NCI-H1930 (cell line): ENCODE results near the gene NUP93.

Experiments
- DNase-seq, 2 experiments: peaks; one replicate each; lab custom pipeline; 2025; lab: John Stamatoyannopoulos, UW

The NUP93 gene

GRCh38 chr16:56743840-56744239 is 13.9 kb downstream of the NUP93 start:
- no peak for DNase-seq

DNA sequence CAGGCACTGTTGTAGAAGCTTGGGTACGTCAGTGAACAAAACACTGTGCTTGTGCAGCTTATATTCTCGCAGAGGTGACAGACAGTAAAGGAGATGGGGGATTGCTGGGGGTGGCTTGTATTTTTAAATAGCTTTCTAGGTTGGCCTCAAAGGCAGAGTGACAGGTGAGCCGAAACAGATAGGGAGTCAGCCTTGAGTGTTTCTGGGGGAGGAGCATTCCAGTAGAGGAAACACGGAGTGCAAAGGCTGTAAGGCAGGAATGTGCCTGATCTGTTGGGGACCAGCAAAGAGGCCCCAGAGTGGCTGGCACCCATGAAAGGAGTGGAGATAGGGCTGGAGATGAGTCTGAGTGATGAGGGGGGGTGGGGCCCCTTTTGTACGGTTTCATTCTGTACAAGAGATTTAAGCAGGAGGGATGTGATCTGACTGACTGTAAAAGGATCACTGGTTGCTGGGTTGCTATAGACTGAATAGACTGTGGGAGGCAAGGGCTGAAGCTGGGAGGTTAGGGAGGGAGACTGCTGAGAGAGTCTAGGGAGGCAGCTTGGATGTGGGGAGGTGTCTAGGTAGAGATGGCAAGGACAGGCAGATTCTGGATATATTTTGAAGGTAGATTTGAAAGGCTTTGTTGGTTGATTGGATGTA is 15.2 kb downstream of the NUP93 start:
- no peak for DNase-seq

GRCh38 chr16:56747486-56748045 is 17.6 kb downstream of the NUP93 start:
- no peak for DNase-seq

- no peak for DNase-seq
Measured at GRCh38 chr16:56748191-56748590, 18.3 kb downstream of the NUP93 start.

GRCh38 chr16:56748826-56749225 is 18.9 kb downstream of the NUP93 start:
- no peak for DNase-seq

- DNase-seq = no peak
Measured at GRCh38 chr16:56749672-56750491, 20.0 kb downstream of the NUP93 start.

DNA sequence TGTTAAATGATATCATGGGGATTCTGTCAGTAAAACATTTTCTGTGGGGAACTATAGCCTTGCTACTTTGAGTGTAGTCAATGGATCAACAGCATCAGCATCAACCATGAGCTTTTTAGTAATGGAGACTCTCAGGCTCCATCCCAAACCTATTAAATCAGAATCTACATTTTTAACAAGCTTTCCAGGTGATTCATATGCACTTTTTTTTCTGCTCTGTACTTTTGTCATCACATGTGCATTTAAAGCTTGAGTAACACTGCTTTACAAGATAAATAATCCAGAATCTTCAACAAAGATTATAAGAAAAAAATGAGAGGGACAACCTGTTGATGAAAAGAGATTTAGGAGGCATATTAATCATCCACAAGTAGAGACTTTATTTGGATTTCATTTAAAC is 23.5 kb downstream of the NUP93 start:
- DNase-seq = no peak

DNA sequence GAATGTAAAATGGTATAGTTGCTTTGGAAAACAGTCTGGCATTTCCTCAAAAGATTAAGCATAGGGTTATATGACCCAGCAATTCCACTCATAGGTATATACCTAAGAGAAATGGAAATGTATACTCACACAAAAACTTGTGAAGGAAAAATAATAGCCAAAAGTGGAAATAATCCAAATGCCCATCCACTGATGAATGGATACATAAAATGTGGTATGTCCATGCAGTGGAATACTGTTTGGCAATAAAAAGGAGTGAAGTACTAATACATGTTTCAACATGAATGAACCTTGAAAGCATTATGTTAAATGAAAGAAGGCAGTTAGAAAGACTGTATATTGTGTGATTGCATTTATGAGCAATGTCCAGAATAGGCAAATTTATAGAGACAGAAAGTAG is 25.1 kb downstream of the NUP93 start:
- no peak for DNase-seq

- DNase-seq = no peak
Measured at GRCh38 chr16:56758432-56758831, 28.5 kb downstream of the NUP93 start.

DNA sequence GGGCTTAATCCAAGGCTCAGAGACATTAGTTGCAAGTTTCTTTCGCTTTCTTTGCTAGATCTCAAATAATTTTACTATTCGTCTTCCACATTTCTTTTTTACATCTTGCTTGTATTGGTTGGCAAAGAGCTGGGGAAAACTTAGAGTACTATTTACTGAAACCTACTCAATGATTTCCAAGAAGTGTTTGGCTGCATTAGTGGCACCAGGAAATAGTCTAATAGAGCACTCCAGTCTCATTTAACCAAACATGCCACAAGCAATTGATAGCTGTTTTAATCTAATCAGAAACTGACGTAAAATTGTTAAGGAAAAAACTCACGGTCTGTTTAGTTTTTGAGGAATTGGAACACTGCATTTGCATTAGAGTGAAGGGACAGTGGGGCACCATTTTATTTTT is 29.0 kb downstream of the NUP93 start:
- no peak for DNase-seq

DNA sequence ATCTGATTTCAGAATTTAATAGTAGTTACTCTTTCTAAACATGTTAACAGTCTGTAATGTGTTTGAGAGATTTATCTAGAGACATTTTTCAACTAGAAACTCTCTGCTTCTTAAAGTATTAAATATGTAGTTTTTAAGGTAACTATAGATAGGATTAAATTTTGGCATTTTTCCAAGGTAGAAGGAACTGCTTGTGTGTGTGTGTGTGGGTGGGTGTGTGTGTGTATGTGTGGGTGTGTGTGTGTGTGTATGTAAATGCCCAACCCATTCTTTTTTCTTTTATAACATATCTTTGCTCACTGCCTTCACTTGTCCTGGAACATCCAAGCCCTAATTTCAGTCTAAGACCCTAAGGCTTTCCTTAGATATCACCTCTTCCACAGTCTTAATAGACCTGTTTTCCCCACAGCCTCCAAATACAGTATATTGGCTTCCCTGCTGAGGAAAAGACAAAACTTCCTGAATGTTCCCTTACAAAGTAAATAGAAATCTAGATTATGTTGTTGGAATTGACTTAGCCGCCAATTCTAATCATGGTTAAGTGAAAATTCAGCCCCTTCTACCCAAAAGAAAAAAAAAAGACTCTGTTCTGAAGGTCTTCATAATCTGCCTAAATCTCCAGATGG is 33.5 kb downstream of the NUP93 start:
- DNase-seq = no peak

- DNase-seq = no peak
Measured at GRCh38 chr16:56764835-56765234, 34.9 kb downstream of the NUP93 start.

DNA sequence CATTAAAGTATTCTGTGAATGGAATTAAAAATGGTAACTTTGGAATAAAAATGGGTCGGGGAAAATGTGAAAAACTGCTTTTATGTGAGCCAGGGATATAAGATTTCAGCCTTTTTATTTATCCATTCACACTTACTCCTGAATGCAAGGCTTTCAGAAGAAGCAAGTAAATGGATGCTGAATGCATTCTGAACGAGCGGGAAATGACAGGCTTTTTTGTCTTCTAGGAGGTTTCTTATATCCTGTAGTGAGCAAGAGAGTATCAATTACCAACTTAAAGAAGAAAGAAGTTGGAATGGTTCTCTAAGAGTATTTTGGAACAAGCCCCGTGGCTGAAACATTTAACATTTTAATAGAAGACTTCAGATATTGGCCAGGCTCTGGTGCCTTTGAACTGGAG is 36.0 kb downstream of the NUP93 start:
- no peak for DNase-seq

- no peak for DNase-seq
Measured at GRCh38 chr16:56767024-56767423, 37.1 kb downstream of the NUP93 start.

- no peak for DNase-seq
Measured at GRCh38 chr16:56769677-56770076, 39.7 kb downstream of the NUP93 start.

DNA sequence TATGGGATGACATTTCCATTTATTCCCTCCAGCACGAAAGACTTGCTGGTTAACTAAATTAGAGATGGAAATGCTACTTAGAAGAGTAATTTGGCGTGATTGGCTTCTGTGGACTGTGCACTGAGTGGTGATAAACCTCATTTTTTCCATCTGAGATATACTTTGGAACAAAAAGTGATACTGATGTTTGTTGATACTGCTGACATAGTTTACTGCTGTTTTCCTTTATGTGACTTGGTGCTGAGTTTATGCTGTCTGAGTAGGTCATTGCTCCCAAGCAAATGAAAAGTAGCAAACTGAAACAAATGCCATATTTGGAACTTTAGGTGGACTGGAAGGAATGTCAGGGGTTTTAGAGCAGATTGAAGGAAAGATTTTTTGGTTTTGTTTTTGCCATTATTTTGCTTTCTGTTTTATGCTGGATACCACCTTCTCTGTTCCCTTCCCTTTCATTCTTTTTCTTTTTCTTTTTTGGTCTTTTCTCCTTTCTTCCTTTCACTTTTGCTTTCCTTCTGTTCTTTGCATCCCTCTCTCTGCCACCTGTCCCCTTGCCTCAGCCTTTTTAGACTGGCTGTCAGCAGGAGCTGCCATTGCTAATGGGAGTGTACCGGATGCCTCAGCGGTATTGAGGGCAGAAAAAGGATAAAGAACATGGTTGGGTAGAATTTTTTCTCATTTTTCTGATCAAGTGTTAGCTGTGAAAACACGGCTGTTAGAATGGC is 41.8 kb downstream of the NUP93 start:
- no peak for DNase-seq

- no peak for DNase-seq
Measured at GRCh38 chr16:56773532-56773931, 43.6 kb downstream of the NUP93 start.

DNA sequence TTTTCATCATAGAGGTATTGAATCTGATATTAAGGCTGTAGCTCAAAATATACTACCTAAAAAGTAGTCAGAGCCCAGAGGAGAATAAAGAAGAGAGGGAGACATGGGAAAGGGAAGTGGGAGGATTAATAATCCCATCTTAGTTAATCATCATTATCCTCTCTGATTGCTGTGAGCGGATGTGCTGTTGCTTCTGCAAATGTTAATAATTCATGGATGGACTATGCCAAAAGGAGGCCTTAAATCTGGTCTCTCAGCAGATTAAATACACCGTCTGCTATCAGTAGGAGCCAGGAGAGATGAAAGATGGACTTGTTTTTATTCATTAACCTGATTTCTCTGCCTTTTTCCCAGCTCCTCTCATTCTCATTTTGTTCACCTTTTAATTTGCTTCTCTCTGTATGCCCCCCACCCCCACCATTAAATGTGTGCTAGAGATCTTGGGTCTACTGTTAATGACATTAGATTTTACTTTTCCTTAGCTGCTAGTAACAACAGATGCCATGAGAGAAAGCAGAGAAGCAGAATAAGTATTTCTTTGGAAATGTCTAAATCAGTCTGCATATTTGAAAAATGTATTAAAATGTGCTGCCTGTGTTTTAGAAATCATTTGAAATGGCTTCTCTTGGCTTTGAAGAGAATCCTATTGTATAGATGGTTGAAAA is 44.2 kb downstream of the NUP93 start:
- no peak for DNase-seq

DNA sequence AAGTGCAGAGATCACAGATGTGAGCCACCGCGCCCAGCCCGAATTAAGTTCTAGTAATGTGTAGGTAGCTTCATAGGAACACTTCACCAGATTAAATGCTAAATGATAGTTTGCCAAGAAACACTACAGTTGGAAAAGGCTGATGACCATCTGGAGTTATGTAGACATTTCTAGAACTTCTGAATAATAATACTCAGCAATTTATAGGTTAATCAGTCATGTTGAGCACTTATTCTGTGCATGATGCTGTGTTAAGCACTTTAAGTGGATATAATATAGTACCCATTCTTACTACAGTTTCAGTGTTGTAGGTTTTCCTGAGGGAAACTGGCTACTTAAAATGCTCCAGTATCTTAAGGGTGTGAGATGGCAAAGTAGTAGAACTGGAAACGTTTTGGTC is 45.2 kb downstream of the NUP93 start:
- DNase-seq = no peak

GRCh38 chr16:56776562-56776961 is 46.6 kb downstream of the NUP93 start:
- no peak for DNase-seq

GRCh38 chr16:56777001-56777400 is 47.1 kb downstream of the NUP93 start:
- no peak for DNase-seq

GRCh38 chr16:56777482-56777881 is 47.6 kb downstream of the NUP93 start:
- no peak for DNase-seq
